A673 (cell line): ENCODE data around the gene IMMP2L.
"Not testable (repeated sequence)": the region's sequence is repeated elsewhere in the genome, so short reads cannot be mapped to it uniquely, and the experiment has no call there.

Experiments
- EZH2 ChIP-seq: fragments of 200-600 bp; sonication (generic); IDR thresholded peaks from 2 replicates; pipeline ENCODE4 v1.6.1; 2017; ENCODE audit warnings: borderline replicate concordance, low read depth, mild to moderate bottlenecking, mixed read lengths, antibody characterized with exemption, low read length; ENCODE audit not compliant: poor library complexity, severe bottlenecking
- TF ChIP-seq, protein P1 (sequence below): fragments of 300-800, 200-600 bp; sonication (generic); conservative IDR thresholded peaks from 2 replicates; pipeline ENCODE4 v1.5.1; 2017; ENCODE audit warnings: low read depth, mild to moderate bottlenecking, antibody characterized with exemption, low read length, moderate library complexity, mixed read lengths

DNA sequence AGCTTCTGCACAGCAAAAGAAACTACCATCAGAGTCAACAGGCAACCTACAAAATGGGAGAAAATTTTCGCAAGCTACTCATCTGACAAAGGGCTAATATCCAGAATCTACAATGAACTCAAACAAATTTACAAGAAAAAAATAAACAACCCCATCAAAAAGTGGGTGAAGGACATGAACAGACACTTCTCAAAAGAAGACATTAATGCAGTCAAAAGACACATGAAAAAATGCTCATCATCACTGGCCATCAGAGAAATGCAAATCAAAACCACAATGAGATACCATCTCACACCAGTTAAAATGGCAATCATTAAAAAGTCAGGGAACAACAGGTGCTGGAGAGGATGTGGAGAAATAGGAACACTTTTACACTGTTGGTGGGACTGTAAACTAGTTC, 92.4 kb downstream of the IMMP2L start:
- TF ChIP-seq, protein P1, sequence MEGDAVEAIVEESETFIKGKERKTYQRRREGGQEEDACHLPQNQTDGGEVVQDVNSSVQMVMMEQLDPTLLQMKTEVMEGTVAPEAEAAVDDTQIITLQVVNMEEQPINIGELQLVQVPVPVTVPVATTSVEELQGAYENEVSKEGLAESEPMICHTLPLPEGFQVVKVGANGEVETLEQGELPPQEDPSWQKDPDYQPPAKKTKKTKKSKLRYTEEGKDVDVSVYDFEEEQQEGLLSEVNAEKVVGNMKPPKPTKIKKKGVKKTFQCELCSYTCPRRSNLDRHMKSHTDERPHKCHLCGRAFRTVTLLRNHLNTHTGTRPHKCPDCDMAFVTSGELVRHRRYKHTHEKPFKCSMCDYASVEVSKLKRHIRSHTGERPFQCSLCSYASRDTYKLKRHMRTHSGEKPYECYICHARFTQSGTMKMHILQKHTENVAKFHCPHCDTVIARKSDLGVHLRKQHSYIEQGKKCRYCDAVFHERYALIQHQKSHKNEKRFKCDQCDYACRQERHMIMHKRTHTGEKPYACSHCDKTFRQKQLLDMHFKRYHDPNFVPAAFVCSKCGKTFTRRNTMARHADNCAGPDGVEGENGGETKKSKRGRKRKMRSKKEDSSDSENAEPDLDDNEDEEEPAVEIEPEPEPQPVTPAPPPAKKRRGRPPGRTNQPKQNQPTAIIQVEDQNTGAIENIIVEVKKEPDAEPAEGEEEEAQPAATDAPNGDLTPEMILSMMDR: not testable (repeated sequence)
- TF ChIP-seq EZH2: not testable (repeated sequence)
